Measurements from ENCODE around the gene CNPY3. TPM values are rescaled to one million over a fixed set of nuclear protein-coding genes. Genes with fewer than 3 reads are reported as not detected.
A peak's percentile ranks its signal among the peaks of the same experiment; 100 is the strongest.
"Not testable (repeated sequence)": the region's sequence is repeated elsewhere in the genome, so short reads cannot be mapped to it uniquely, and the experiment has no call there.

CNPY3 gene
- 19.5 TPM for total RNA-seq
- long read RNA-seq, transcript CNPY3-201 (6 exons, 1,704 nt), result major isoform, 41 of 45 reads
- long read RNA-seq, partial matches to known transcripts, result 1 of 45 reads
- long read RNA-seq, other reads (novel, unspliced or antisense), result 3 of 45 reads

DNA sequence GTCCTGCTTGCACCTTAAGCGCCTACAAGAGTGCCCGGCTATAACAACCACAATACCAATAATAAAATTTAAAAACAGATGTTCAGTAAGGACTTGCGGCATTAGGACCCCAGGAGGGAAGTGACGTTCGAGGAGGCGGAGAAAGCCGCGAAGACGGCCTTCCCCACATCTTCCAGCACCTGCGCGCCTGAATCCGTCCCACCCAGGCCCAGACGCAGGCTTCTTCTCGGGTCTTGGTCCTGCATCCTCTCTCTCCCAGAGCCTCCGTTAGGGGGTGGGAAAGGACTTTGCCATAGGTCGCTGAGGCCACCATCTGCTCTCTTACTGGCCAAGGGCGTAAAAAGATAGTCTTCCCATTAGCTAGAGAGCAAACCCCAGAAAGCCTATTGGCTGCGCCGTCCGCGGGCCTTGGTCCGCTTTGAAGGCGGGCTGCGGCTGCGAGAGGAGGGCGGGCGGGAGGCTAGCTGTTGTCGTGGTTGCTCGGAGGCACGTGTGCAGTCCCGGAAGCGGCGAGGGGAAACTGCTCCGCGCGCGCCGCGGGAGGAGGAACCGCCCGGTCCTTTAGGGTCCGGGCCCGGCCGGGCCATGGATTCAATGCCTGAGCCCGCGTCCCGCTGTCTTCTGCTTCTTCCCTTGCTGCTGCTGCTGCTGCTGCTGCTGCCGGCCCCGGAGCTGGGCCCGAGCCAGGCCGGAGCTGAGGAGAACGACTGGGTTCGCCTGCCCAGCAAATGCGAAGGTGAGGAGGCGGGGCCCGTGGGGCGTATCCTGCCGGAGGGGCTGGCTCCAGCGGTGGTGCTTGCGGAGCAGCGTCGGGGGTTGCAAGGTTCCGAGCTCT is at the start of gene CNPY3:
Gene CNPY3 (plus strand): TSS at position 495 of the 835 bp plus-strand sequence. CDS start 91 bp downstream, at position 586.
- DNase-seq (peak; percentile 94), ATAC-seq (peak; percentile 97)
- intact Hi-C loops (cut with micrococcal nuclease), result no loop called here

- DNase-seq; intact Hi-C loops (cut with micrococcal nuclease); ATAC-seq: not testable (repeated sequence)
These were observed 49.0 kb upstream of the CNPY3 start for GRCh38 chr6:42880240-42880817.

- DNase-seq; ATAC-seq; intact Hi-C loops (cut with micrococcal nuclease): not testable (repeated sequence)
These were observed 48.4 kb upstream of the CNPY3 start for GRCh38 chr6:42880871-42881270.

GRCh38 chr6:42885702-42886101 is 43.6 kb upstream of the CNPY3 start:
- DNase-seq (no peak), ATAC-seq (no peak)
- intact Hi-C loops (cut with micrococcal nuclease), result no loop called here

- ATAC-seq; DNase-seq; intact Hi-C loops (cut with micrococcal nuclease): not testable (repeated sequence)
These were observed 41.1 kb upstream of the CNPY3 start for GRCh38 chr6:42888201-42888600.

DNA sequence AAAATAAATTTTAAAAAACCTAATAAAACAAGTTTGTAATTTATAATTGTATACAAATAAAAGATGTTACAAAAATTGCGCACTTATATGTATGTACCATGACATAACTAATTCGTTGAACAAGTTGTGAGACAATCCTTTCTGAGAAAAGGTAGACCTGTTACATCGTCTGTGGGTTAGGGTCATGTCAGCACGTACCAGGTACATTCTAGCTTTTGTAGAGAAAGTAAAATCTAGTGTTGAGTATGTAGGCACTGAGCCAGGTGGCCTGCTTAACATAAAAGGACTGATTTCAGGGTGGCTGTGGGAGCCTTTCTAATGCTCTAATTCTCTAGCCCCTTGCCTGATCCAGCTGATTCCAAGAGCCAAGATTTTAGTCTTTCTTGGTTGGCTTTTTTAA is 39.5 kb upstream of the CNPY3 start:
- intact Hi-C loops (cut with micrococcal nuclease), result no loop called here

GRCh38 chr6:42890311-42891198 is 38.7 kb upstream of the CNPY3 start:
- intact Hi-C loops (cut with micrococcal nuclease), result no loop called here
- DNase-seq (peak; percentile 94), ATAC-seq (peak; percentile 98)

More for the DNA sequence above, 39.5 kb upstream of the CNPY3 start:
- ATAC-seq (no peak), DNase-seq (no peak)

DNA sequence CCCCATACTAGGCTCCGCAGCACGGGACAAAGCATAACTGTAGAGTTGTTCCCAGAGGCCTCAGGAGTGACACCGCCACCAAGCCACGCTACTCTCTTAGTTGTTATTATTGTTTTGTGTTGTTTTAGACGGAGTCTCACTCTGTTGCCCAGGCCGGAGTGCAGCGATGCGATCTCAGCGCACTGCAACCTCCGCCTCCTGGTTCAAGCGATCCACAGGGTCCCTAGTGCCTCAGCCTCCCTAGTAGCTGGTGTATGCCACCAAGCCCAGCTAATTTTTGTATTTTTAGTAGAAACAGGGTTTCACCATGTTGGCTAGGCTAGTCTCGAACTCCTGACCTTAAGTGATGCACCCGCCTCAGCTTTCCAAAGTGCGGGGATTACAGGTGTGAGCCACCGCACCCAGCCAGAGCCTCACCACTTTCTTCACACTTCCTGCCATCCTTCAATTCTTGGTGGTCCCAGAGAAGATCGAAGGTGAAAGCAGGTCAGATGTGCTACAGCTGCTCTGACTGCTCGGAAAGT is 38.0 kb upstream of the CNPY3 start:
- ATAC-seq, result no peak
- DNase-seq, result no peak
- intact Hi-C loops (cut with micrococcal nuclease), result no loop called here

DNA sequence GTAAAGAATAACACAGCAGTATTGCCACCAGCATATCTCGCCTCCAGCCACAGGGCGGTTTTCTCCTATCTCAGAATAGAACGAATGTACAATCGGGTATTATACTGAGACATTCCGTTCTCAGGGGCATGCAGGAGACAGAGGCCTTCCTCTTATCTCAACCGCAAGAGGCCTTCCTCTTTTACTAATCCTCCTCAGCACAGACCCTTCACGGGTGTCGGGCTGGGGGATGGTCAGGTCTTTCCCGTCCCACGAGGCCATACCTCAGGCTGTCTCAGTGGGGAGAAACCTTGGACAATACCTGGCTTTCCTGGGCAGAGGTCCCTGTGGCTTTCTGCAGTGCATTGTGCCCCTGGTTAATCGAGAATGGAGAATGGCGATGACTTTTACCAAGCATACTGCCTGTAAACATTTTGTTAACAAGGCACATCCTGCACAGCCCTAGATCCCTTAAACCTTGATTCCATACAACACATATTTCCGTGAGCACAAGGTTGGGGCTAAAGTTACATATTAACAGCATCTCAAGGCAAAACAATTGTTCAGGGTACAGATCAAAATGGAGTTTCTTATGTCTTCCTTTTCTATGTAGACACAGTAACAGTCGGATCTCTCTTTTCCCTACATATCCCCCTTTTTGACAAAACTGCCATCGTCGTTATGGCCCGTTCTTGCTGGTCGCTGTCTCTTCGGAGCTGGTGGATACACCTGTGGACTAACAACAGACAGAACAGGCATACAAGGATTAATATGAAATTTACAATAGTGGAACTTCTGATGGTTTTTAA is 35.0 kb upstream of the CNPY3 start:
- intact Hi-C loops (cut with micrococcal nuclease); DNase-seq; ATAC-seq: not testable (repeated sequence)

- ATAC-seq (no peak), DNase-seq (no peak)
- intact Hi-C loops (cut with micrococcal nuclease), result no loop called here
These were observed 33.0 kb upstream of the CNPY3 start for GRCh38 chr6:42896178-42896719.

- peak; percentile 49 for DNase-seq
These were observed 30.4 kb upstream of the CNPY3 start for GRCh38 chr6:42898891-42899361.

DNA sequence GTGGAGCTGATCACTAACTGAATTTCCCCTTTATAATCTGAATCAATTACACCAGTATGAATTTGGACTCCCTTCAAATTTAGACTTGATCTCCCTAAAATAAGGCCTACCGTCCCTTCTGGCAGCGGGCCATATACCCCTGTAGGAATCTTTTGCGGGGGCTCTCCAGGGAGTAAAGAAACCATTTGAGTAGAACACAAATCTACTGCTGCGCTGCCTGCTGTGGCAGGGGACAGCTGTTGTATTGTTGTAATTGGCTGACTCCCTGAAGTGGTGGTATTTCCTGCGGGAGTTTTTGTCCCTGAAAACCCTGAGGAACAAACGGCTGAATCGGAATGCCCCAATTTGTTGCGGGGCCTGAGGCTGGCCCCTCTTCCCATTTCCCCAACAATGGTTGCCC is 29.4 kb upstream of the CNPY3 start:
- ATAC-seq (no peak), DNase-seq (no peak)
- intact Hi-C loops (cut with micrococcal nuclease), result loop anchor here (5.0 kb wide), 1 partner anchor 242 kb away; no protein-coding TSS in a partner anchor

More at GRCh38 chr6:42898891-42899361, 30.4 kb upstream of the CNPY3 start:
- ATAC-seq, result no peak
- intact Hi-C loops (cut with micrococcal nuclease), result no loop called here

DNA sequence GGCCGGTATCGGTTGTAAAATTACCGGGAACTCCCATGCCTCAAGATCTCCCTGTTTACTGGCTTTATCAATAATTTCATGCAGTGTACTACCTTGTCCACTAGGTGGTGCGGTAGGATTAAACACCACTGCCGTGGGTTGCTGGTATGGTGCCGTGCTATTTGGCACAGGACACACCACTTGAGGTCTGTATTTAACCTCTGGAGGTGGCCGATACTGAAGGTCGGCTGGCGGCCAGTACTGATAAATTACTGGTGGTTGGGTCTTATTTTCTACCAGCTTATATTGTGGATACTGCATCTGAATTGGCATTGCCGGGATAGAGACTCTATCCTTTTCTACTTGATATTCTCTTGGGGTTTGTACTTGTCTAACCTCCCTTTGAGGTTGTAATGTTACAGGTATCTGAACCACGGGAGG is 27.7 kb upstream of the CNPY3 start:
- peak; percentile 98 for ATAC-seq
- peak; percentile 84 for DNase-seq
- intact Hi-C loops (cut with micrococcal nuclease), result loop anchor here (5.0 kb wide), 1 partner anchor 241 kb away; no protein-coding TSS in a partner anchor

DNA sequence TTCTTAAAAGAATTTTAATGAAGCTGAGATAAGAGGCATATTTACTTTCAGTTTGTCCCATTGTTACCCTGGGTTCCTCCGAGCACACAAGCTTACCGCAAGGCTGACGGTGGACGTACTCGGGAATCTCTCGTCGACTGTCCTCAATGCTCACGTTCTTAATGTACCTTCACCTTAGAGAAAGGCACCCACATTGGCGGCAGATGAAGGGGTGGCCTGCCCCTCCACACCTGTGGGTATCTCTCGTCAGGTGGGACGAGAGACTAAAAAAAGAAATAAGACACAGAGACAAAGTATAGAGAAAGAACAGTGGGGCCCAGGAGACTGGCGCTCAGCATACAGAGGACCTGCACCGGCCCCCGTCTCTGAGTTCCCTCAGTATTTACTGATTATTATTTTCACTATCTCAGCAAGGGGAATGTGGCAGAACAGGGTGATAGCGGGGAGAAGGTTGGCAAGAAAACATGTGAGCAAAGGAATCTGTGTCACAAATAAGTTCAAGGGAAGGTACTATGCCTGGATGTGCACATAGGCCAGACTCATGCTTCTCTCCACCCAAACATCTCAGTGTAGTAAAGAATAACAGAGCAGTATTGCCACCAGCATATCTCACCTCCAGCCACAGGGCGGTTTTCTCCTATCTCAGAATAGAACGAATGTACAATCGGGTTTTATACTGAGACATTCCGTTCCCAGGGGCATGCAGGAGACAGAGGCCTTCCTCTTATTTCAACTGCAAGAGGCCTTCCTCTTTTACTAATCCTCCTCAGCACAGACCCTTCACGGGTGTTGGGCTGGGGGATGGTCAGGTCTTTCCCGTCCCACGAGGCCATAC is 26.6 kb upstream of the CNPY3 start:
- peak; percentile 43 for ATAC-seq
- DNase-seq, result not testable (repeated sequence)
- intact Hi-C loops (cut with micrococcal nuclease), result loop anchor here (5.0 kb wide), 1 partner anchor 240 kb away; no protein-coding TSS in a partner anchor

DNA sequence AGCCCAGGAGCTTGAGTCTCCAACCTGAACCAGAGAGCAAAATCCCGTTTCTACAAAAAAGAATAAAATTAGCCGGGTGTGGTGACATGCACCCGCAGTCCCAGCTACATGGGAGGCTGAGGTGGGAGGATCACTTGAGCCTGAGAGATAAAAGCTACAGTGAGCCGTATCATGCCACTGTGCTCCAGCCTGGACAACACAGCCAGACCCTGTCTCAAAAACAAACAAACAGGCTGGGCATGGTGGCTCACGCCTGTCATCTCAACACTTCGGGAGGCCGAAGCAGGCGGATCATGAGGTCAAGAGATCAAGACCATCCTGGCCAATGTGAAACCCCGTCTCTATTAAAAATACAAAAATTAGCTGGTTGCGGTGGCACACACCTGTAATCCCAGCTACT is 24.8 kb upstream of the CNPY3 start:
- no peak for ATAC-seq
- intact Hi-C loops (cut with micrococcal nuclease), result loop anchor here (5.0 kb wide), 1 partner anchor 238 kb away; no protein-coding TSS in a partner anchor
- DNase-seq, result no peak

DNA sequence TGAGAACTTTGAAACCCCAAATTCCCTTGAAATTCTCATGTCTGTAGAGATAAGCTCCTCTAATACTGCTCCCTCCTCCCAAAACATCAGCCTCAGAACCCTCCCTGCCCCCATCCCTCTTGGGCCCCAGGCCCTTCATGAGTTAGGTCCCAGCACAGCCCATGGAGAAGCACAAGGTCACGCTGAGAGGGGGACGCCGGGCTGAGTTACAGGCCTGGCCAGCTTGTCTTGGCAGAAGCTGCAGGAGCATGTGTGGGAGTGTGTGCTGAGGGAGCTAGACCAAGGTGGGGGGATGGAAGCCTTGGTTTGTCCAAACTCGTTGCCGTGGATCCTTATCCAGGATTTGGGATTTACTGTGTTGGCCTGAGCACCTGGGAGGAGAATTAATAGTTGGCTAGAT is 21.9 kb upstream of the CNPY3 start:
- intact Hi-C loops (cut with micrococcal nuclease), result no loop called here
- ATAC-seq (peak; percentile 77), DNase-seq (peak; percentile 55)

DNA sequence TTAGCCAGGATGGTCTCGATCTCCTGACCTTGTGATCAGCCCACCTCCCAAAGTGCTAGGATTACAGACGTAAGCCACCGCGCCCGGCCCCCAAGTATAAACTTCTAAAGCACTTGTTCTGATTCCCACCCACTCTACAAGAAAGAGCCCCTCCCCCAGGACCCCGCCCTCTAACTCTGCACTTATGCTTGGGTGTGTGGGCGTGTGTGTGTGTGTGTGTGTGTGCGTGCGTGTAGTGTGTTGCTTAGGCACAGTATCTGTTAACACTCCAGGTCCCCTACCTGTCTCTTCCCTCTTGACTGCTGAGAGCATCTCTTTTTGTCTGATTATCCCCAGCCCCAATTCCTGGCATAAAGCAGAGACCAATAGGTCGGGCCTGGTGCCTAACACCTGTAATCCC is 19.4 kb upstream of the CNPY3 start:
- intact Hi-C loops (cut with micrococcal nuclease), result no loop called here
- DNase-seq (no peak), ATAC-seq (no peak)

Measured in left ventricle myocardium superior (tissue), 1 donor.